Measurements from ENCODE around the gene TMEM245. TPM values are rescaled to one million over a fixed set of nuclear protein-coding genes. Genes with fewer than 3 reads are reported as not detected.

TMEM245 gene
- total RNA-seq, 2 donors from 2014 or later: 30.7 to 35.5 TPM

GRCh38 chr9:109092051-109092580, 27.6 kb downstream of the TMEM245 start:
- peak in 1 of 2 donors; percentile 25 for DNase-seq
- Mint-ChIP-seq H3K4me1 (ENCODE audit: low read depth) (peaks cover 54% of the 10 kb centered on the region), H3K27me3 (ENCODE audit: low read depth) (no peaks in the 10 kb centered on the region), H3K9me3 (no peaks in the 10 kb centered on the region), H3K36me3 (ENCODE audit: insufficient read depth in 2 of 2) (peaks cover 10 to 33% of the 10 kb centered on the region in 2 donors), H3K4me3 (peak overlapping the region in 1 of 2 donors; percentile 46), H3K27ac (peak overlapping the region; percentile 34)
- ATAC-seq (replicated peaks in 1 of 2): peak; percentile 93 to 96

- Mint-ChIP-seq H3K9me3 (no peaks in the 10 kb centered on the region), H3K27me3 (ENCODE audit: low read depth) (no peaks in the 10 kb centered on the region), H3K36me3 (ENCODE audit: insufficient read depth in 2 of 2) (peaks cover 10 to 34% of the 10 kb centered on the region in 2 donors), H3K4me3 (no peak overlapping the region), H3K27ac (no peak overlapping the region), H3K4me1 (ENCODE audit: low read depth) (peaks cover 16% of the 10 kb centered on the region)
- ATAC-seq (replicated peaks in 1 of 2) (no peak), DNase-seq (no peak)
Observed at GRCh38 chr9:109088221-109088620, 31.5 kb downstream of the TMEM245 start.

- Mint-ChIP-seq H3K36me3 (ENCODE audit: insufficient read depth in 2 of 2) (peaks cover 8 to 33% of the 10 kb centered on the region in 2 donors), H3K27ac (no peak overlapping the region), H3K9me3 (no peaks in the 10 kb centered on the region), H3K4me3 (no peak overlapping the region), H3K4me1 (ENCODE audit: low read depth) (peaks cover 11% of the 10 kb centered on the region), H3K27me3 (ENCODE audit: low read depth) (no peaks in the 10 kb centered on the region)
- DNase-seq: no peak
- ATAC-seq (replicated peaks in 1 of 2): no peak
Observed at GRCh38 chr9:109087795-109088194, 32.0 kb downstream of the TMEM245 start.

GRCh38 chr9:109086221-109086620, 33.5 kb downstream of the TMEM245 start:
- no peak for DNase-seq
- Mint-ChIP-seq H3K4me1 (ENCODE audit: low read depth) (no peaks in the 10 kb centered on the region), H3K27ac (no peak overlapping the region), H3K9me3 (no peaks in the 10 kb centered on the region), H3K4me3 (no peak overlapping the region), H3K27me3 (ENCODE audit: low read depth) (no peaks in the 10 kb centered on the region), H3K36me3 (ENCODE audit: insufficient read depth in 2 of 2) (peaks cover 3 to 25% of the 10 kb centered on the region in 2 donors)
- ATAC-seq (replicated peaks in 1 of 2): no peak

- no peak for DNase-seq
- Mint-ChIP-seq H3K4me1 (ENCODE audit: low read depth) (no peaks in the 10 kb centered on the region), H3K27me3 (ENCODE audit: low read depth) (no peaks in the 10 kb centered on the region), H3K9me3 (no peaks in the 10 kb centered on the region), H3K4me3 (no peak overlapping the region), H3K27ac (no peak overlapping the region), H3K36me3 (ENCODE audit: insufficient read depth in 2 of 2) (peaks cover 2 to 25% of the 10 kb centered on the region in 2 donors)
- no peak for ATAC-seq (replicated peaks in 1 of 2)
Observed at GRCh38 chr9:109085510-109085909, 34.2 kb downstream of the TMEM245 start.

- Mint-ChIP-seq H3K27me3 (ENCODE audit: low read depth) (no peaks in the 10 kb centered on the region), H3K27ac (no peak overlapping the region), H3K9me3 (no peaks in the 10 kb centered on the region), H3K4me3 (no peak overlapping the region), H3K4me1 (ENCODE audit: low read depth) (no peaks in the 10 kb centered on the region), H3K36me3 (ENCODE audit: insufficient read depth in 2 of 2) (peaks cover 7 to 27% of the 10 kb centered on the region in 2 donors)
- ATAC-seq (replicated peaks in 1 of 2) (no peak), DNase-seq (no peak)
Observed at GRCh38 chr9:109083813-109084405, 35.8 kb downstream of the TMEM245 start.

GRCh38 chr9:109083141-109083540, 36.6 kb downstream of the TMEM245 start:
- Mint-ChIP-seq H3K4me3 (no peak overlapping the region), H3K4me1 (ENCODE audit: low read depth) (no peaks in the 10 kb centered on the region), H3K36me3 (ENCODE audit: insufficient read depth in 2 of 2) (peaks cover 8 to 29% of the 10 kb centered on the region in 2 donors), H3K27me3 (ENCODE audit: low read depth) (no peaks in the 10 kb centered on the region), H3K9me3 (no peaks in the 10 kb centered on the region), H3K27ac (no peak overlapping the region)
- ATAC-seq (replicated peaks in 1 of 2) (no peak), DNase-seq (no peak)

GRCh38 chr9:109082091-109082620, 37.6 kb downstream of the TMEM245 start:
- no peak for ATAC-seq (replicated peaks in 1 of 2)

GRCh38 chr9:109074236-109074889, 45.4 kb downstream of the TMEM245 start:
- ATAC-seq (replicated peaks in 1 of 2): peak in 1 of 2 donors; percentile 33
- Mint-ChIP-seq H3K36me3 (ENCODE audit: insufficient read depth in 2 of 2) (peaks cover 11 to 19% of the 10 kb centered on the region in 2 donors), H3K4me3 (no peak overlapping the region), H3K27me3 (ENCODE audit: low read depth) (no peaks in the 10 kb centered on the region), H3K27ac (no peak overlapping the region), H3K9me3 (no peaks in the 10 kb centered on the region), H3K4me1 (ENCODE audit: low read depth) (peaks cover 9% of the 10 kb centered on the region)
- no peak for DNase-seq

More at GRCh38 chr9:109082091-109082620, 37.6 kb downstream of the TMEM245 start:
- Mint-ChIP-seq H3K27me3 (ENCODE audit: low read depth) (no peaks in the 10 kb centered on the region), H3K4me1 (ENCODE audit: low read depth) (no peaks in the 10 kb centered on the region), H3K4me3 (no peak overlapping the region), H3K36me3 (ENCODE audit: insufficient read depth in 2 of 2) (peaks cover 11 to 32% of the 10 kb centered on the region in 2 donors), H3K9me3 (no peaks in the 10 kb centered on the region), H3K27ac (no peak overlapping the region)
- no peak for DNase-seq

GRCh38 chr9:109072821-109073435, 46.8 kb downstream of the TMEM245 start:
- Mint-ChIP-seq H3K4me1 (ENCODE audit: low read depth) (peaks cover 9% of the 10 kb centered on the region), H3K36me3 (ENCODE audit: insufficient read depth in 2 of 2) (peaks cover 8 to 9% of the 10 kb centered on the region in 2 donors), H3K27me3 (ENCODE audit: low read depth) (no peaks in the 10 kb centered on the region), H3K9me3 (no peaks in the 10 kb centered on the region), H3K4me3 (no peak overlapping the region), H3K27ac (peak overlapping the region; percentile 7)
- ATAC-seq (replicated peaks in 1 of 2): no peak
- no peak for DNase-seq

- peaks cover 4 to 7% of the 10 kb centered on the region in 2 donors for H3K36me3 Mint-ChIP-seq (ENCODE audit: insufficient read depth in 2 of 2)
- ATAC-seq (replicated peaks in 1 of 2) (no peak), DNase-seq (no peak)
- H3K4me1 Mint-ChIP-seq (ENCODE audit: low read depth): peaks cover 9% of the 10 kb centered on the region
- no peak overlapping the region for H3K27ac Mint-ChIP-seq
- no peak overlapping the region for H3K4me3 Mint-ChIP-seq
- no peaks in the 10 kb centered on the region for H3K27me3 Mint-ChIP-seq (ENCODE audit: low read depth)
- H3K9me3 Mint-ChIP-seq: no peaks in the 10 kb centered on the region
Observed at GRCh38 chr9:109072133-109072692, 47.5 kb downstream of the TMEM245 start.

GRCh38 chr9:109068764-109069163, 51.0 kb downstream of the TMEM245 start:
- Mint-ChIP-seq H3K4me1 (ENCODE audit: low read depth) (no peaks in the 10 kb centered on the region), H3K9me3 (no peaks in the 10 kb centered on the region), H3K27me3 (ENCODE audit: low read depth) (no peaks in the 10 kb centered on the region), H3K36me3 (ENCODE audit: insufficient read depth in 2 of 2) (peaks cover 5 to 11% of the 10 kb centered on the region in 2 donors), H3K27ac (no peak overlapping the region), H3K4me3 (no peak overlapping the region)
- no peak for DNase-seq
- ATAC-seq (replicated peaks in 1 of 2): no peak
